Measurements from ENCODE around the gene GPR65. TPM values are rescaled to one million over a fixed set of nuclear protein-coding genes. Genes with fewer than 3 reads are reported as not detected.
A peak's percentile ranks its signal among the peaks of the same experiment; 100 is the strongest.

GPR65 gene
- total and polyA plus RNA-seq, 2 experiments from 2014 or later, result not detected

DNA sequence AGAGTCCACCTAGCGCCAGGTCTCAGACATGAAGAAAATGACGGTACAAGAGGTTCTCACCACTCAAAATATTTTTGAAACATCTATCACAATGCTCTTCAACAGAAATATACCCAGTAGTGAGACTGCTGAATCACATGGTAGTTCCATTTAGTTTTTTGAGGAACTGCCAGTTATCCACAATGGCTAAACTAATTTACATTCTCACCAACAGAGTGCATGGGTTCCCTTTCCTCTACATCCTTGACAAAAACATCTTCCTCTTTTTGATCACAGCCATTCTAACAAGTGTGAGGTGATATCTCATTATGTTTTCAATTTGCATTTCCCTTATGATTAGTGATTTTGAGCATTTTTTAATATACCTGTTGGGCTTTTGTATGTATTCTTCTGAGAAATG is 5.7 kb upstream of the GPR65 start:
- ATAC-seq (no peak), DNase-seq (ENCODE audit: low spot score) (no peak)
- H3K79me2 ChIP-seq (replicated peaks; ENCODE audit: insufficient read depth), result no peaks in the 10 kb centered on the region
- no peak overlapping the region for H3K4me2 ChIP-seq
- H3K27ac Mint-ChIP-seq, result no peak overlapping the region
- H3K9me3 Mint-ChIP-seq, result no peaks in the 10 kb centered on the region
- peaks cover 1% of the 10 kb centered on the region for H3K27me3 Mint-ChIP-seq (ENCODE audit: insufficient read depth, low read depth, poor library complexity)
- H3K4me1 ChIP-seq (ENCODE audit: insufficient read depth), result no peaks in the 10 kb centered on the region
- H3K4me3 ChIP-seq, result no peak overlapping the region
- no peaks in the 10 kb centered on the region for H3K36me3 Mint-ChIP-seq (ENCODE audit: low read depth)
- no peaks in the 10 kb centered on the region for H3F3A ChIP-seq (replicated peaks; ENCODE audit: low read depth)
- H3K9me2 ChIP-seq (ENCODE audit: insufficient read depth), result no peaks in the 10 kb centered on the region
- H2AFZ ChIP-seq, result no peak overlapping the region
- H3K36me3 ChIP-seq (ENCODE audit: insufficient read depth), result no peaks in the 10 kb centered on the region
- H3K4me3 Mint-ChIP-seq, result no peak overlapping the region
- no peaks in the 10 kb centered on the region for H4K20me1 ChIP-seq (replicated peaks; ENCODE audit: insufficient read depth)
- H3K27me3 ChIP-seq (ENCODE audit: insufficient read depth), result no peaks in the 10 kb centered on the region
- H3K4me1 Mint-ChIP-seq, result peaks cover 7% of the 10 kb centered on the region; the same call in 2 of the 3 replicates
- H3K27ac ChIP-seq (ENCODE audit: low read depth), result no peak overlapping the region
- TF ChIP-seq EZH2phosphoT487 (IDR thresholded peaks at IDR 0.05; ENCODE audit: unreplicated experiment) (no peak), ZNF114 (CRISPR knock-in tag; IDR thresholded peaks at IDR 0.05) (no peak), ZNF331 (CRISPR knock-in tag; IDR thresholded peaks at IDR 0.05; ENCODE audit: low read depth) (no peak), NANOG (IDR thresholded peaks at IDR 0.05; ENCODE audit: borderline replicate concordance) (no peak), EZH2 (IDR thresholded peaks at IDR 0.05; ENCODE audit: low read depth, unreplicated experiment) (no peak), CREB1 (CRISPR knock-in tag; IDR thresholded peaks at IDR 0.05; ENCODE audit: low read depth) (no peak)
- TF ChIP-seq, protein P1, sequence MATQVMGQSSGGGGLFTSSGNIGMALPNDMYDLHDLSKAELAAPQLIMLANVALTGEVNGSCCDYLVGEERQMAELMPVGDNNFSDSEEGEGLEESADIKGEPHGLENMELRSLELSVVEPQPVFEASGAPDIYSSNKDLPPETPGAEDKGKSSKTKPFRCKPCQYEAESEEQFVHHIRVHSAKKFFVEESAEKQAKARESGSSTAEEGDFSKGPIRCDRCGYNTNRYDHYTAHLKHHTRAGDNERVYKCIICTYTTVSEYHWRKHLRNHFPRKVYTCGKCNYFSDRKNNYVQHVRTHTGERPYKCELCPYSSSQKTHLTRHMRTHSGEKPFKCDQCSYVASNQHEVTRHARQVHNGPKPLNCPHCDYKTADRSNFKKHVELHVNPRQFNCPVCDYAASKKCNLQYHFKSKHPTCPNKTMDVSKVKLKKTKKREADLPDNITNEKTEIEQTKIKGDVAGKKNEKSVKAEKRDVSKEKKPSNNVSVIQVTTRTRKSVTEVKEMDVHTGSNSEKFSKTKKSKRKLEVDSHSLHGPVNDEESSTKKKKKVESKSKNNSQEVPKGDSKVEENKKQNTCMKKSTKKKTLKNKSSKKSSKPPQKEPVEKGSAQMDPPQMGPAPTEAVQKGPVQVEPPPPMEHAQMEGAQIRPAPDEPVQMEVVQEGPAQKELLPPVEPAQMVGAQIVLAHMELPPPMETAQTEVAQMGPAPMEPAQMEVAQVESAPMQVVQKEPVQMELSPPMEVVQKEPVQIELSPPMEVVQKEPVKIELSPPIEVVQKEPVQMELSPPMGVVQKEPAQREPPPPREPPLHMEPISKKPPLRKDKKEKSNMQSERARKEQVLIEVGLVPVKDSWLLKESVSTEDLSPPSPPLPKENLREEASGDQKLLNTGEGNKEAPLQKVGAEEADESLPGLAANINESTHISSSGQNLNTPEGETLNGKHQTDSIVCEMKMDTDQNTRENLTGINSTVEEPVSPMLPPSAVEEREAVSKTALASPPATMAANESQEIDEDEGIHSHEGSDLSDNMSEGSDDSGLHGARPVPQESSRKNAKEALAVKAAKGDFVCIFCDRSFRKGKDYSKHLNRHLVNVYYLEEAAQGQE (IDR thresholded peaks at IDR 0.05; ENCODE audit: unreplicated experiment), result no peak
- TF ChIP-seq, protein P2, sequence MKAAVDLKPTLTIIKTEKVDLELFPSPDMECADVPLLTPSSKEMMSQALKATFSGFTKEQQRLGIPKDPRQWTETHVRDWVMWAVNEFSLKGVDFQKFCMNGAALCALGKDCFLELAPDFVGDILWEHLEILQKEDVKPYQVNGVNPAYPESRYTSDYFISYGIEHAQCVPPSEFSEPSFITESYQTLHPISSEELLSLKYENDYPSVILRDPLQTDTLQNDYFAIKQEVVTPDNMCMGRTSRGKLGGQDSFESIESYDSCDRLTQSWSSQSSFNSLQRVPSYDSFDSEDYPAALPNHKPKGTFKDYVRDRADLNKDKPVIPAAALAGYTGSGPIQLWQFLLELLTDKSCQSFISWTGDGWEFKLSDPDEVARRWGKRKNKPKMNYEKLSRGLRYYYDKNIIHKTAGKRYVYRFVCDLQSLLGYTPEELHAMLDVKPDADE (IDR thresholded peaks at IDR 0.05), result no peak

DNA sequence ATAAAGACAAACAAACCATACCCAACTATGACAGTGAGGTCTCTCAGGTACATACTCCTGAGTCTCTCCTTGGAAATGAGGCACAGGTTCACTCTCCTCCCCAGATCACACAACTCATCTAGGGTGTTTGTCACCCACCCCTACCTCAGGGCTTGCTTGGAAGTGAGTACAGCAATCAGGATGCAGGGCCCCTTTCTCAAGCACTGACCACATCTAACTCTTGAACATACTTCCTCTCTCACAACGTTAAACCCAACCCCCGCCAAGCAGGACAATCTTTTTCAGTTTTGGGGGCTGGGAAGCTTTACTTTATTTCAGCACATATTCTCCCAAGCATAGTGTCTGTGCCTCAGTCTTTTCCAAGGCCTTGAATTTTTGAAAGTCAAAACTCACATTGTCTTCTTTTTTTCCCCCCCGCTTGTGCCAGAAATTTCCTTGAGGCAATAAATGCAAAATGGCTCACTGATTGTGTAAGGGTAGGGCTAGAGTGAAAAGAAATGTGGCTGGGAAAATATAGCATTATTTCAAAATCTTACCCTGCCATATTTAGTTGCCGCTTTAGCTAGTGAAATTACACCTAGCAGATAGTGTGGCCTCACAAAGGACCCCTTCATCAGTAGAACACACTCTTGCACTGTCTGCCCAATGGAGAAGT is 2.4 kb upstream of the GPR65 start:
- Histone ChIP-seq H3K36me3 (ENCODE audit: insufficient read depth) (no peaks in the 10 kb centered on the region), H4K20me1 (replicated peaks; ENCODE audit: insufficient read depth) (no peaks in the 10 kb centered on the region), H3F3A (replicated peaks; ENCODE audit: low read depth) (no peaks in the 10 kb centered on the region), H3K4me3 (no peak overlapping the region), H3K27me3 (ENCODE audit: insufficient read depth) (no peaks in the 10 kb centered on the region), H3K79me2 (replicated peaks; ENCODE audit: insufficient read depth) (no peaks in the 10 kb centered on the region), H3K9me2 (ENCODE audit: insufficient read depth) (no peaks in the 10 kb centered on the region), H2AFZ (peak overlapping the region; percentile 81), H3K27ac (ENCODE audit: low read depth) (no peak overlapping the region), H3K4me2 (no peak overlapping the region), H3K4me1 (ENCODE audit: insufficient read depth) (no peaks in the 10 kb centered on the region)
- Mint-ChIP-seq H3K36me3 (ENCODE audit: low read depth) (no peaks in the 10 kb centered on the region), H3K4me3 (no peak overlapping the region), H3K27me3 (ENCODE audit: insufficient read depth, low read depth, poor library complexity) (peaks cover 1% of the 10 kb centered on the region), H3K27ac (no peak overlapping the region), H3K4me1 (peaks cover 7% of the 10 kb centered on the region; the same call in 2 of the 3 replicates), H3K9me3 (no peaks in the 10 kb centered on the region)
- DNase-seq (ENCODE audit: low spot score) (no peak), ATAC-seq (no peak)
- TF ChIP-seq, protein P3, sequence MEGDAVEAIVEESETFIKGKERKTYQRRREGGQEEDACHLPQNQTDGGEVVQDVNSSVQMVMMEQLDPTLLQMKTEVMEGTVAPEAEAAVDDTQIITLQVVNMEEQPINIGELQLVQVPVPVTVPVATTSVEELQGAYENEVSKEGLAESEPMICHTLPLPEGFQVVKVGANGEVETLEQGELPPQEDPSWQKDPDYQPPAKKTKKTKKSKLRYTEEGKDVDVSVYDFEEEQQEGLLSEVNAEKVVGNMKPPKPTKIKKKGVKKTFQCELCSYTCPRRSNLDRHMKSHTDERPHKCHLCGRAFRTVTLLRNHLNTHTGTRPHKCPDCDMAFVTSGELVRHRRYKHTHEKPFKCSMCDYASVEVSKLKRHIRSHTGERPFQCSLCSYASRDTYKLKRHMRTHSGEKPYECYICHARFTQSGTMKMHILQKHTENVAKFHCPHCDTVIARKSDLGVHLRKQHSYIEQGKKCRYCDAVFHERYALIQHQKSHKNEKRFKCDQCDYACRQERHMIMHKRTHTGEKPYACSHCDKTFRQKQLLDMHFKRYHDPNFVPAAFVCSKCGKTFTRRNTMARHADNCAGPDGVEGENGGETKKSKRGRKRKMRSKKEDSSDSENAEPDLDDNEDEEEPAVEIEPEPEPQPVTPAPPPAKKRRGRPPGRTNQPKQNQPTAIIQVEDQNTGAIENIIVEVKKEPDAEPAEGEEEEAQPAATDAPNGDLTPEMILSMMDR (conservative IDR thresholded peaks at IDR 0.05; ENCODE audit: low read depth in 2 of 2), result no peak
- no peak for TF ChIP-seq STAT1 (IDR thresholded peaks at IDR 0.05; ENCODE audit: unreplicated experiment)
- TF ChIP-seq EZH2 (IDR thresholded peaks at IDR 0.05; ENCODE audit: low read depth, unreplicated experiment), result no peak

Data from GM23338 (cell line).